GM21381 (cell line): Measurements from ENCODE around the gene STK11IP.

Source experiments
- ATAC-seq: cut with Tn5 transposase; IDR thresholded peaks from one replicate; pipeline ENCODE4 v1.9.1; 2021; ENCODE audit warnings: mild to moderate bottlenecking, moderate library complexity; ENCODE audit not compliant: unreplicated experiment

STK11IP gene

GRCh38 chr2:219562049-219563020 lies 35.3 kb upstream of the STK11IP start:
- ATAC-seq, result no peak

- ATAC-seq, result no peak
These were observed 34.3 kb upstream of the STK11IP start for GRCh38 chr2:219563271-219563928.

GRCh38 chr2:219565130-219566080 lies 32.3 kb upstream of the STK11IP start:
- ATAC-seq, result no peak

- ATAC-seq, result no peak
These were observed 31.0 kb upstream of the STK11IP start for GRCh38 chr2:219566640-219567039.

- no peak for ATAC-seq
These were observed 30.5 kb upstream of the STK11IP start for GRCh38 chr2:219567131-219567530.

GRCh38 chr2:219567791-219568361 lies 29.8 kb upstream of the STK11IP start:
- ATAC-seq, result no peak

GRCh38 chr2:219569041-219569440 lies 28.6 kb upstream of the STK11IP start:
- ATAC-seq, result no peak

GRCh38 chr2:219569635-219570034 lies 28.0 kb upstream of the STK11IP start:
- ATAC-seq, result no peak

- no peak for ATAC-seq
These were observed 27.3 kb upstream of the STK11IP start for GRCh38 chr2:219570194-219570923.

- no peak for ATAC-seq
These were observed 26.7 kb upstream of the STK11IP start for GRCh38 chr2:219570924-219571310.

GRCh38 chr2:219571311-219572236 lies 26.1 kb upstream of the STK11IP start, which contains the start of gene OBSL1:
Gene OBSL1 (minus strand): TSS chr2:219571539. CDS start chr2:219571232, 307 bp downstream.
- ATAC-seq, result no peak

- no peak for ATAC-seq
These were observed 25.2 kb upstream of the STK11IP start, which contains the start of gene INHA for GRCh38 chr2:219572237-219573001. Gene INHA (plus strand): TSS chr2:219572310. CDS start chr2:219572375, 65 bp downstream.

GRCh38 chr2:219573166-219573565 lies 24.5 kb upstream of the STK11IP start:
- ATAC-seq, result no peak

- ATAC-seq, result no peak
These were observed 23.0 kb upstream of the STK11IP start for GRCh38 chr2:219574484-219575311.

- ATAC-seq, result no peak
These were observed 21.8 kb upstream of the STK11IP start for GRCh38 chr2:219575566-219576504.
